ENCODE results near the gene ZEB1. TPM values are rescaled to one million over a fixed set of nuclear protein-coding genes. Genes with fewer than 3 reads are reported as not detected.

The ZEB1 gene
- total and polyA plus RNA-seq, 2 of the 8 experiments (the other 6 are each of a cell fraction or from before 2014, with no cell fraction given), result 0.08 to 0.15 TPM

GRCh38 chr10:31291123-31291522, 27.9 kb upstream of the ZEB1 start:
- Histone ChIP-seq H4K20me1 (replicated peaks in 1 of 2; ENCODE audit: control insufficient read depth in 1 of 2, insufficient read depth in 2 of 2, low read length in 2 of 2) (no peaks in the 10 kb centered on the region), H2AFZ (ENCODE audit: low read length) (no peak overlapping the region), H3K23ac (ENCODE audit: insufficient read length) (no peak overlapping the region), H3K4me3 (ENCODE audit: extremely low read depth in 1 of 4, insufficient read depth in 2 of 4, low read depth in 3 of 4, low read length in 4 of 4) (no peak overlapping the region), H3K79me1 (ENCODE audit: low read depth, low read length) (no peaks in the 10 kb centered on the region), H3K36me3 (ENCODE audit: control insufficient read depth in 2 of 4, insufficient read depth in 4 of 4, low read length in 3 of 4) (no peaks in the 10 kb centered on the region), H3K9me3 (ENCODE audit: insufficient read depth in 2 of 2, low read depth in 1 of 2, low read length in 1 of 2) (no peaks in the 10 kb centered on the region), H3K4me2 (ENCODE audit: insufficient read depth in 1 of 2, low read depth in 2 of 2, low read length in 2 of 2) (no peak overlapping the region), H2BK12ac (ENCODE audit: low read depth, low read length) (no peak overlapping the region), H3K56ac (replicated peaks; ENCODE audit: insufficient read length, low read depth, low read length) (no peak overlapping the region), H3K4ac (replicated peaks; ENCODE audit: insufficient read length, low read depth, low read length) (no peak overlapping the region), H3K27ac (ENCODE audit: low read depth, low read length) (no peak overlapping the region), H3K9ac (replicated peaks in 1 of 4; ENCODE audit: extremely low read depth in 1 of 4, low read depth in 3 of 4, low read length in 3 of 4) (no peak overlapping the region), H4K91ac (replicated peaks; ENCODE audit: insufficient read length, low read length) (no peak overlapping the region), H3K79me2 (ENCODE audit: control insufficient read depth in 1 of 2, insufficient read depth in 2 of 2, low read length in 2 of 2) (no peaks in the 10 kb centered on the region), H3K27me3 (replicated peaks in 1 of 4; ENCODE audit: control insufficient read depth in 3 of 4, extremely low read depth in 1 of 4, insufficient read depth in 3 of 4, low read length in 3 of 4) (no peaks in the 10 kb centered on the region), H2BK5ac (ENCODE audit: low read depth, low read length) (no peak overlapping the region), H4K5ac (ENCODE audit: insufficient read length, low read depth, low read length) (no peak overlapping the region), H2BK20ac (ENCODE audit: low read length) (no peak overlapping the region), H3K4me1 (replicated peaks in 1 of 4; ENCODE audit: control insufficient read depth in 3 of 4, insufficient read depth in 4 of 4, low read length in 3 of 4) (no peaks in the 10 kb centered on the region), H2AK5ac (ENCODE audit: low read depth, low read length) (no peak overlapping the region), H4K8ac (ENCODE audit: extremely low read depth, insufficient read depth, low read length) (no peak overlapping the region), H3K18ac (ENCODE audit: extremely low read depth, low read length) (no peak overlapping the region), H2BK15ac (ENCODE audit: low read length) (no peak overlapping the region), H2BK120ac (replicated peaks; ENCODE audit: low read depth, low read length) (no peak overlapping the region), H3K23me2 (ENCODE audit: low read depth, low read length) (no peaks in the 10 kb centered on the region), H3K14ac (ENCODE audit: insufficient read length) (no peak overlapping the region)
- ChIA-PET POLR2A (ENCODE audit: partially characterized antibody) (no interaction called here), CTCF (ENCODE audit: partially characterized antibody) (no interaction called here)
- FAIRE-seq, result no peak
- 91% methylated on average over 1 of the region's 1 CpG; no CpG with 5 or more reads in 1 of the 2 experiments for WGBS, 2 experiments (ENCODE audit: extremely low coverage in 1 of 2, insufficient coverage in 1 of 2, insufficient read length in 1 of 2, insufficient replicate concordance in 2 of 2, low coverage in 1 of 2, low lambda C conversion rate in 2 of 2, missing lambda C conversion rate in 1 of 2)
- no peak for TF ChIP-seq CEBPB (IDR thresholded peaks at IDR 0.05; ENCODE audit: low read depth, low read length)
- no peak for TF ChIP-seq SRF (IDR thresholded peaks at IDR 0.05; ENCODE audit: low read depth, low read length)
- TF ChIP-seq ASH2L (IDR thresholded peaks at IDR 0.05; ENCODE audit: low read length), result no peak
- no peak for TF ChIP-seq RXRA (IDR thresholded peaks at IDR 0.05; ENCODE audit: insufficient read depth, low read depth, low read length)
- TF ChIP-seq SIX5 (IDR thresholded peaks at IDR 0.05; ENCODE audit: low read depth, low read length), result no peak
- TF ChIP-seq TEAD4 (IDR thresholded peaks at IDR 0.05; ENCODE audit: low read depth, low read length), result no peak
- TF ChIP-seq KDM1A (IDR thresholded peaks at IDR 0.05; ENCODE audit: borderline replicate concordance, low read length), result no peak
- TF ChIP-seq, protein P1, sequence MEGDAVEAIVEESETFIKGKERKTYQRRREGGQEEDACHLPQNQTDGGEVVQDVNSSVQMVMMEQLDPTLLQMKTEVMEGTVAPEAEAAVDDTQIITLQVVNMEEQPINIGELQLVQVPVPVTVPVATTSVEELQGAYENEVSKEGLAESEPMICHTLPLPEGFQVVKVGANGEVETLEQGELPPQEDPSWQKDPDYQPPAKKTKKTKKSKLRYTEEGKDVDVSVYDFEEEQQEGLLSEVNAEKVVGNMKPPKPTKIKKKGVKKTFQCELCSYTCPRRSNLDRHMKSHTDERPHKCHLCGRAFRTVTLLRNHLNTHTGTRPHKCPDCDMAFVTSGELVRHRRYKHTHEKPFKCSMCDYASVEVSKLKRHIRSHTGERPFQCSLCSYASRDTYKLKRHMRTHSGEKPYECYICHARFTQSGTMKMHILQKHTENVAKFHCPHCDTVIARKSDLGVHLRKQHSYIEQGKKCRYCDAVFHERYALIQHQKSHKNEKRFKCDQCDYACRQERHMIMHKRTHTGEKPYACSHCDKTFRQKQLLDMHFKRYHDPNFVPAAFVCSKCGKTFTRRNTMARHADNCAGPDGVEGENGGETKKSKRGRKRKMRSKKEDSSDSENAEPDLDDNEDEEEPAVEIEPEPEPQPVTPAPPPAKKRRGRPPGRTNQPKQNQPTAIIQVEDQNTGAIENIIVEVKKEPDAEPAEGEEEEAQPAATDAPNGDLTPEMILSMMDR (IDR thresholded peaks at IDR 0.05; ENCODE audit: control extremely low read depth in 1 of 3, insufficient read depth in 1 of 3, low read depth in 1 of 3, low read length in 3 of 3), result no peak
- TF ChIP-seq CREB1 (IDR thresholded peaks at IDR 0.05), result no peak
- TF ChIP-seq, protein P2, sequence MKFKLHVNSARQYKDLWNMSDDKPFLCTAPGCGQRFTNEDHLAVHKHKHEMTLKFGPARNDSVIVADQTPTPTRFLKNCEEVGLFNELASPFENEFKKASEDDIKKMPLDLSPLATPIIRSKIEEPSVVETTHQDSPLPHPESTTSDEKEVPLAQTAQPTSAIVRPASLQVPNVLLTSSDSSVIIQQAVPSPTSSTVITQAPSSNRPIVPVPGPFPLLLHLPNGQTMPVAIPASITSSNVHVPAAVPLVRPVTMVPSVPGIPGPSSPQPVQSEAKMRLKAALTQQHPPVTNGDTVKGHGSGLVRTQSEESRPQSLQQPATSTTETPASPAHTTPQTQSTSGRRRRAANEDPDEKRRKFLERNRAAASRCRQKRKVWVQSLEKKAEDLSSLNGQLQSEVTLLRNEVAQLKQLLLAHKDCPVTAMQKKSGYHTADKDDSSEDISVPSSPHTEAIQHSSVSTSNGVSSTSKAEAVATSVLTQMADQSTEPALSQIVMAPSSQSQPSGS (IDR thresholded peaks at IDR 0.05; ENCODE audit: low read length), result no peak
- TF ChIP-seq EZH2 (IDR thresholded peaks at IDR 0.05; ENCODE audit: low read depth, low read length, severe bottlenecking), result no peak
- DNase-seq (ENCODE audit: low read depth in 1 of 2, low spot score in 2 of 2), result no peak
